ENCODE measurements around the gene TNFRSF21. TPM values are rescaled to one million over a fixed set of nuclear protein-coding genes. Genes with fewer than 3 reads are reported as not detected.

Gene TNFRSF21
- total and polyA plus RNA-seq, 9 of the 15 experiments (the other 6 are each of a cell fraction or from before 2014, with no cell fraction given) = 0.63 to 5.7 (median 2.2) TPM

DNA sequence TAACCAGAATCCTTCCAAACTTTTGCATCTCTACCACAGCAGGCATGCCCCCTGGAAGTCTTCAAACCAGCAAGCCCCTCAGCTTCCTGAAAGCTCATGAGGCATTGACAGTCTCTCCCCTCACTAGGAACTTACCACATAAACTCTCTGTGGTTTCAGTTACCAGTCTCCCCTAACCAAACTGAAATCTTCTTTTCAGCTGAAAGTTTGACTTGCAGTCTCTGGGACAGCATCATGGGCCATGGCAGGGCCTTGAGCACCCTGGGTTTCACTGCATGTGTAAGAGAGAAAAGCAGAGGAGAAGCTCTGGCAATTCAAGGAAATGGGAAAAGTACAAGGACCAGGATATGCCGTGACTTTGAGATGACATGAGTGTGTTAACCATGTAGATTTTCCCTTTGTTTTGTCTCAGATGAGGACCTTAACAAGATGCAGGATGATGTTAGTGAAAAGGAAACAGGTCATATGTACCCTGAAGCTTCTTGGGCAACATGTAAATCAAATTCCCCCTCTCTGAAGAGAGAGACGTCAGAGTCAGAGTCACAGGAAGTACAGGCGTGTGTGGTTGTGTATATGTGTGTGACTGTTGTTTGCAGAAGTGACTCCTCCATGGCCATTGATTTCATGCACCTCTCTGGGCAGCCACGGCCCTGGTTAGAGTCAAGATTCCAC is 106.3 kb downstream of the TNFRSF21 start (continued):
- TF ChIP-seq, protein P1, sequence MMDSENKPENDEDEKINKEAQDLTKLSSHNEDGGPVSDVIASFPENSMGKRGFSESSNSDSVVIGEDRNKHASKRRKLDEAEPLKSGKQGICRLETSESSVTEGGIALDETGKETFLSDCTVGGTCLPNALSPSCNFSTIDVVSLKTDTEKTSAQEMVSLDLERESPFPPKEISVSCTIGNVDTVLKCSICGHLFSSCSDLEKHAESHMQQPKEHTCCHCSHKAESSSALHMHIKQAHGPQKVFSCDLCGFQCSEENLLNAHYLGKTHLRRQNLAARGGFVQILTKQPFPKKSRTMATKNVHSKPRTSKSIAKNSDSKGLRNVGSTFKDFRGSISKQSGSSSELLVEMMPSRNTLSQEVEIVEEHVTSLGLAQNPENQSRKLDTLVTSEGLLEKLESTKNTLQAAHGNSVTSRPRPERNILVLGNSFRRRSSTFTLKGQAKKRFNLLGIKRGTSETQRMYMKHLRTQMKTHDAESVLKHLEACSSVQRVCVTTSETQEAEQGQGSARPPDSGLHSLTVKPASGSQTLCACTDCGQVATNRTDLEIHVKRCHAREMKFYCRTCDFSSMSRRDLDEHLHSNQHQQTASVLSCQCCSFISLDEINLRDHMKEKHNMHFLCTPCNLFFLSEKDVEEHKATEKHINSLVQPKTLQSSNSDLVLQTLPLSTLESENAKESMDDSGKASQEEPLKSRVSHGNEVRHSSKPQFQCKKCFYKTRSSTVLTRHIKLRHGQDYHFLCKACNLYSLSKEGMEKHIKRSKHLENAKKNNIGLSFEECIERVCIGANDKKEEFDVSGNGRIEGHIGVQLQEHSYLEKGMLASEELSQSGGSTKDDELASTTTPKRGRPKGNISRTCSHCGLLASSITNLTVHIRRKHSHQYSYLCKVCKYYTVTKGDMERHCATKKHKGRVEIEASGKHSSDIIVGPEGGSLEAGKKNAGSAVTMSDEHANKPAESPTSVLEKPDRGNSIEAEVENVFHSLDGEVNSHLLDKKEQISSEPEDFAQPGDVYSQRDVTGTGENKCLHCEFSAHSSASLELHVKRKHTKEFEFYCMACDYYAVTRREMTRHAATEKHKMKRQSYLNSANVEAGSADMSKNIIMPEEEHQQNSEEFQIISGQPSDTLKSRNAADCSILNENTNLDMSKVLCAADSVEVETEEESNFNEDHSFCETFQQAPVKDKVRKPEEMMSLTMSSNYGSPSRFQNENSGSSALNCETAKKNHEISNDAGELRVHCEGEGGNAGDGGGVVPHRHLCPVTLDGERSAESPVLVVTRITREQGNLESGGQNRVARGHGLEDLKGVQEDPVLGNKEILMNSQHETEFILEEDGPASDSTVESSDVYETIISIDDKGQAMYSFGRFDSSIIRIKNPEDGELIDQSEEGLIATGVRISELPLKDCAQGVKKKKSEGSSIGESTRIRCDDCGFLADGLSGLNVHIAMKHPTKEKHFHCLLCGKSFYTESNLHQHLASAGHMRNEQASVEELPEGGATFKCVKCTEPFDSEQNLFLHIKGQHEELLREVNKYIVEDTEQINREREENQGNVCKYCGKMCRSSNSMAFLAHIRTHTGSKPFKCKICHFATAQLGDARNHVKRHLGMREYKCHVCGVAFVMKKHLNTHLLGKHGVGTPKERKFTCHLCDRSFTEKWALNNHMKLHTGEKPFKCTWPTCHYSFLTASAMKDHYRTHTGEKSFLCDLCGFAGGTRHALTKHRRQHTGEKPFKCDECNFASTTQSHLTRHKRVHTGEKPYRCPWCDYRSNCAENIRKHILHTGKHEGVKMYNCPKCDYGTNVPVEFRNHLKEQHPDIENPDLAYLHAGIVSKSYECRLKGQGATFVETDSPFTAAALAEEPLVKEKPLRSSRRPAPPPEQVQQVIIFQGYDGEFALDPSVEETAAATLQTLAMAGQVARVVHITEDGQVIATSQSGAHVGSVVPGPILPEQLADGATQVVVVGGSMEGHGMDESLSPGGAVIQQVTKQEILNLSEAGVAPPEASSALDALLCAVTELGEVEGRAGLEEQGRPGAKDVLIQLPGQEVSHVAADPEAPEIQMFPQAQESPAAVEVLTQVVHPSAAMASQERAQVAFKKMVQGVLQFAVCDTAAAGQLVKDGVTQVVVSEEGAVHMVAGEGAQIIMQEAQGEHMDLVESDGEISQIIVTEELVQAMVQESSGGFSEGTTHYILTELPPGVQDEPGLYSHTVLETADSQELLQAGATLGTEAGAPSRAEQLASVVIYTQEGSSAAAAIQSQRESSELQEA (IDR thresholded peaks at IDR 0.05; ENCODE audit: low read depth) = no peak
- TF ChIP-seq ZC3H11A (IDR thresholded peaks at IDR 0.05; ENCODE audit: low read depth, low read length) = no peak
- TF ChIP-seq, protein P2, sequence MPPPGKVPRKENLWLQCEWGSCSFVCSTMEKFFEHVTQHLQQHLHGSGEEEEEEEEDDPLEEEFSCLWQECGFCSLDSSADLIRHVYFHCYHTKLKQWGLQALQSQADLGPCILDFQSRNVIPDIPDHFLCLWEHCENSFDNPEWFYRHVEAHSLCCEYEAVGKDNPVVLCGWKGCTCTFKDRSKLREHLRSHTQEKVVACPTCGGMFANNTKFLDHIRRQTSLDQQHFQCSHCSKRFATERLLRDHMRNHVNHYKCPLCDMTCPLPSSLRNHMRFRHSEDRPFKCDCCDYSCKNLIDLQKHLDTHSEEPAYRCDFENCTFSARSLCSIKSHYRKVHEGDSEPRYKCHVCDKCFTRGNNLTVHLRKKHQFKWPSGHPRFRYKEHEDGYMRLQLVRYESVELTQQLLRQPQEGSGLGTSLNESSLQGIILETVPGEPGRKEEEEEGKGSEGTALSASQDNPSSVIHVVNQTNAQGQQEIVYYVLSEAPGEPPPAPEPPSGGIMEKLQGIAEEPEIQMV (tag; conservative IDR thresholded peaks at IDR 0.05; ENCODE audit: low read depth) = no peak
- no peak for TF ChIP-seq HMGN3 (IDR thresholded peaks at IDR 0.05; ENCODE audit: borderline replicate concordance, extremely low read depth, insufficient read length, low read depth, low read length)
- TF ChIP-seq PPARD (CRISPR knock-in tag; IDR thresholded peaks at IDR 0.05) = no peak
- TF ChIP-seq MCM7 (IDR thresholded peaks at IDR 0.05) = no peak
